Stomach smooth muscle (tissue), 2 donors: ENCODE data around the gene RHOA.

Experiments used
- H3K27ac ChIP-seq: one replicate; pipeline ENCODE4 v1.7.0; 2013; ENCODE audit warnings: mild to moderate bottlenecking, low read length, inconsistent platforms
- H3K27me3 ChIP-seq, 2 donors: one replicate each; pipeline ENCODE4 v1.7.0; 2013; ENCODE audit warnings: low read length in 2 of 2; ENCODE audit not compliant: insufficient read depth in 2 of 2, control insufficient read depth in 1 of 2
- H3K36me3 ChIP-seq, 2 donors: one replicate each; pipeline ENCODE4 v1.7.0; 2013; ENCODE audit warnings: low read length in 2 of 2; ENCODE audit not compliant: control insufficient read depth in 2 of 2, insufficient read depth in 2 of 2
- H3K4me1 ChIP-seq: one replicate; pipeline ENCODE4 v1.7.0; 2013; ENCODE audit warnings: low read length; ENCODE audit not compliant: control insufficient read depth, insufficient read depth
- H3K4me3 ChIP-seq, 2 donors: one replicate each; pipeline ENCODE4 v1.7.0; 2013; ENCODE audit warnings: low read length in 2 of 2
- H3K9ac ChIP-seq, 2 donors: one replicate each; pipeline ENCODE4 v1.7.0; 2013; ENCODE audit warnings: low read length in 2 of 2, mild to moderate bottlenecking in 1 of 2
- H3K9me3 ChIP-seq, 2 donors: one replicate each; pipeline ENCODE4 v1.7.0; 2013; ENCODE audit warnings: low read length in 2 of 2; ENCODE audit not compliant: control insufficient read depth in 2 of 2
- donor health status: healthy.
- donor health status: Pancreatic carcinoma.

The RHOA gene

GRCh38 chr3:49327485-49327884 lies 84.3 kb downstream of the RHOA start:
- Histone ChIP-seq H3K4me1 (no peaks in the 10 kb centered on the region), H3K27ac (no peak overlapping the region), H3K9me3 (no peaks in the 10 kb centered on the region), H3K27me3 (no peaks in the 10 kb centered on the region), H3K4me3 (no peak overlapping the region), H3K36me3 (peaks cover 34 to 35% of the 10 kb centered on the region in 2 donors), H3K9ac (no peak overlapping the region)

- Histone ChIP-seq H3K27me3 (no peaks in the 10 kb centered on the region), H3K9me3 (no peaks in the 10 kb centered on the region), H3K27ac (no peak overlapping the region), H3K36me3 (peaks cover 35 to 41% of the 10 kb centered on the region in 2 donors), H3K4me1 (no peaks in the 10 kb centered on the region), H3K9ac (no peak overlapping the region), H3K4me3 (no peak overlapping the region)
These were observed 87.0 kb downstream of the RHOA start for GRCh38 chr3:49324768-49325167.

DNA sequence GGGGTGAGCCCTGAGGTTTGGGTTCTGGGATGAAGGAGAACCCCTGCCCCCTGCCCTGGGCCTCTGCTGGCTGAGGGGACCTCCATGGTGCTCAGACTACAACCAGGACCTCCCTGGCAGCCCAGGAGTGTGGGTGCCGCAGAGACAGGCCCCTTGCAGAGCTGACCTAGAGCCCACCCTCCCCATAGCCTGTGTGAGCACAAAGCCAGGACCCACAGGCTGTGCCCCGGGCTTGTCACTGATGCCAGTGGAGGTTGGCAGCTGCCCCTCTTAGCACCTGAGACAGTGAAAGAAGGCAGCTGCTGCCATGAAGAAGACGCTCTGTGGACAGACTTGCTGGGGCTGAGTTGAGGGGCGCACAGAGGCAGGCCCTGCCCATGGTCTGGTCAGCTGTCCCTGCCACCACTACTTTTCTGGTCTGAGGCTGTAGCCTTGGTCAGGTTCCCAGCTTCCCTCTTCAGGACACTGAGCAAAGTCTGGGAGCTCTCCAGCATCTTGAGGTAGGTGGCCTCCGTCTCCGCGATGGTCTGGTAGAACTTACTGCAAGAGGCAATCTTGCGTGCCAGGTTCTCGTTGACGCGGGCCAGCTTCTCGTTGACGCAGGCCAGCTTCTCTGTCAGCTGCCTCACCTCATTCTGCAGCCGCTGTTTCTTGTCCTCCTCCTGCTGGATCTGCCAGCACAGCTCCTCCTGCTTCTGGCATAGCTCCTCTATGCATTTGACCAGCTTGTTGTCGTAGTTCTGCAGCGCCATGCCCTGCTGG lies 94.9 kb downstream of the RHOA start:
- H3K4me3 ChIP-seq, result no peak overlapping the region
- peak overlapping the region; percentile 84 for H3K27ac ChIP-seq
- H3K4me1 ChIP-seq, result peaks cover 9% of the 10 kb centered on the region
- peaks cover 22 to 28% of the 10 kb centered on the region in 2 donors for H3K36me3 ChIP-seq
- H3K9ac ChIP-seq, result peak overlapping the region in 1 of 2 donors; percentile 36
- H3K27me3 ChIP-seq, result no peaks in the 10 kb centered on the region
- no peaks in the 10 kb centered on the region for H3K9me3 ChIP-seq

- Histone ChIP-seq H3K36me3 (peaks cover 34 to 39% of the 10 kb centered on the region in 2 donors), H3K27ac (no peak overlapping the region), H3K9me3 (no peaks in the 10 kb centered on the region), H3K9ac (no peak overlapping the region), H3K27me3 (no peaks in the 10 kb centered on the region), H3K4me1 (peaks cover 9% of the 10 kb centered on the region), H3K4me3 (no peak overlapping the region)
These were observed 97.7 kb downstream of the RHOA start for GRCh38 chr3:49313896-49314688.

GRCh38 chr3:49311283-49311682 lies 100.5 kb downstream of the RHOA start:
- H3K27me3 ChIP-seq, result no peaks in the 10 kb centered on the region
- H3K9ac ChIP-seq, result no peak overlapping the region
- H3K4me1 ChIP-seq, result no peaks in the 10 kb centered on the region
- H3K9me3 ChIP-seq, result no peaks in the 10 kb centered on the region
- no peak overlapping the region for H3K27ac ChIP-seq
- H3K4me3 ChIP-seq, result no peak overlapping the region
- peaks cover 35 to 38% of the 10 kb centered on the region in 2 donors for H3K36me3 ChIP-seq

DNA sequence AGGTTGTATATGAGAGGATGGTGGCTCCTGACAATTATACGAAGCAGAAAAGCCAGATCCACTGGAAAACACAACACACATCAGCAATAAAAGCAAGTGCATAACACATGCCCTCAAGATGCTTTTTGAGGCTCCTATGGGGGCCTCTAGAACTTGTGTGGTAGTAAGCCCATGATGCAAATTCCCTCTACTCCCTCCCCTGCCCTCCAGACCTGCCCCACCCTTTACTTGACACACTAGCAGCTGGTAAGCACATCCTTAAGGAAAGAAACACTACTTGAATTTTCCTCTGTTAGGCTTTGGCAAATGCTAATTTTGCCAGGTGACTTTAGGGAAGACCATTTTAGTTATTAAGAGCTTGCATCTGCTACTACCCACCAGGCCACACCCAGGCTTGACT lies 101.1 kb downstream of the RHOA start:
- Histone ChIP-seq H3K27ac (no peak overlapping the region), H3K9ac (no peak overlapping the region), H3K4me1 (no peaks in the 10 kb centered on the region), H3K9me3 (no peaks in the 10 kb centered on the region), H3K4me3 (no peak overlapping the region), H3K27me3 (no peaks in the 10 kb centered on the region), H3K36me3 (peaks cover 37 to 39% of the 10 kb centered on the region in 2 donors)
